SK-N-MC (cell line): ENCODE measurements around the gene SLC25A14.

Source experiments
- EZH2 ChIP-seq: fragments of 200-600 bp; sonication (generic); IDR thresholded peaks from one replicate; pipeline ENCODE4 v1.6.1; 2017; ENCODE audit warnings: antibody characterized with exemption
- FOXP2 ChIP-seq: optimal IDR thresholded peaks from 2 replicates; pipeline ENCODE3; 2011; ENCODE audit warnings: mild to moderate bottlenecking, moderate library complexity; ENCODE audit not compliant: insufficient read depth; ENCODE audit errors: extremely low read length, control extremely low read depth
- POLR2AphosphoS5 ChIP-seq: IDR thresholded peaks from 2 replicates; pipeline ENCODE4 v1.6.1; 2012; ENCODE audit warnings: mild to moderate bottlenecking, low read depth, low read length, borderline replicate concordance

GRCh38 chrX:130340271-130340670 lies 552 bp downstream of the SLC25A14 start:
- TF ChIP-seq POLR2AphosphoS5 (no peak), EZH2 (no peak), FOXP2 (no peak)
